Lung (tissue), 12 donors: ENCODE data around the gene C1D. TPM values are rescaled to one million over a fixed set of nuclear protein-coding genes. Genes with fewer than 3 reads are reported as not detected.

Experiments
- ATAC-seq: fragments of 200-7000 bp; cut with Tn5 transposase; one replicate; pipeline ENCODE4 v1.9.1; 2020; ENCODE audit warnings: moderate number of reproducible peaks; ENCODE audit not compliant: insufficient read depth, low FRiP score
- DNase-seq, 3 donors: peaks; one replicate each; pipeline ENCODE4 v3.0.0-alpha.2; 2013 to 2017
- H3K27ac ChIP-seq, 2 donors: one replicate each; pipeline ENCODE4 v1.5.1; 2013; ENCODE audit warnings: mild to moderate bottlenecking in 2 of 2, moderate library complexity in 2 of 2, control low read depth in 1 of 2, inconsistent platforms in 1 of 2, low read depth in 1 of 2, low read length in 1 of 2
- H3K27me3 ChIP-seq, 3 donors: one replicate each; pipeline ENCODE4 v1.5.1; 2013; ENCODE audit warnings: low read length in 2 of 3; ENCODE audit not compliant: control insufficient read depth in 3 of 3, insufficient read depth in 3 of 3
- H3K36me3 ChIP-seq, 4 donors: one replicate each; pipeline ENCODE4 v1.5.1; 2013; ENCODE audit warnings: low read length in 4 of 4, mild to moderate bottlenecking in 1 of 4, moderate library complexity in 1 of 4; ENCODE audit not compliant: control insufficient read depth in 4 of 4, insufficient read depth in 4 of 4
- H3K4me1 ChIP-seq, 5 donors: one replicate each; pipeline ENCODE4 v1.5.1; 2013; ENCODE audit warnings: low read length in 5 of 5, mild to moderate bottlenecking in 2 of 5, moderate library complexity in 1 of 5; ENCODE audit not compliant: control insufficient read depth in 5 of 5, insufficient read depth in 5 of 5
- H3K4me3 ChIP-seq: one replicate; pipeline ENCODE4 v1.5.1; 2013; ENCODE audit warnings: mild to moderate bottlenecking, control low read depth, moderate library complexity
- H3K9ac ChIP-seq, 2 donors: one replicate each; pipeline ENCODE4 v1.5.1; 2013; ENCODE audit warnings: low read length in 2 of 2, control low read depth in 1 of 2; ENCODE audit not compliant: insufficient read depth in 1 of 2
- H3K9me3 ChIP-seq, 4 donors: one replicate each; pipeline ENCODE4 v1.5.1; 2013; ENCODE audit warnings: low read length in 3 of 4, mild to moderate bottlenecking in 1 of 4, moderate library complexity in 1 of 4; ENCODE audit not compliant: control insufficient read depth in 4 of 4, insufficient read depth in 3 of 4
- CTCF ChIP-seq: IDR thresholded peaks from 2 replicates; pipeline ENCODE4 v1.5.1; 2012; ENCODE audit warnings: mild to moderate bottlenecking; ENCODE audit errors: control extremely low read depth, extremely low read depth
- WGBS, 2 donors: extraction: QIAGEN DNeasy Blood & Tissue Kit; methylation state at CpG; one replicate each; pipeline ENCODE4 v1.1.7; 2013; 5-methylcytosine and 5-hydroxymethylcytosine counted together
- polyA plus RNA-seq, 2 donors: library from polyadenylated mRNA; stranded (reverse); fragments of 200-250 nt; gene quantifications; one replicate each; pipeline ENCODE4 v1.2.1, GENCODE V29; 2013
- total RNA-seq, 2 donors: library from RNA; depleted of rRNA in 1 of 2; stranded (reverse); fragments of >200 nt in 1 of 2; gene quantifications; one replicate each; pipeline ENCODE4 v1.2.1, GENCODE V29; 2014 to 2021
- donor health status: control.
- donor health status: control.
- donor health status: Bipolar disorder and iron deficiency.
- donor health status: healthy.
- donor health status: DM: yes; HTN: yes; CAD: no.

C1D gene
- total and polyA plus RNA-seq, 4 donors = 12.9 to 38.3 (median 26.1) TPM

- no peak for TF ChIP-seq CTCF
- 77 to 84% methylated on average over 3 of the region's 3 CpGs for WGBS, 2 donors
- H3K36me3 ChIP-seq = peaks cover 2 to 10% (median 6%) of the 10 kb centered on the region in 4 donors
- H3K9ac ChIP-seq = no peak overlapping the region
- DNase-seq = no peak
- H3K27ac ChIP-seq = no peak overlapping the region
- no peak for ATAC-seq
- H3K4me3 ChIP-seq = no peak overlapping the region
- no peaks in the 10 kb centered on the region for H3K4me1 ChIP-seq
- no peaks in the 10 kb centered on the region for H3K27me3 ChIP-seq
- no peaks in the 10 kb centered on the region for H3K9me3 ChIP-seq
Observed at GRCh38 chr2:68043695-68044094, 19.1 kb downstream of the C1D start.

GRCh38 chr2:68043032-68043431, 19.8 kb downstream of the C1D start:
- Histone ChIP-seq H3K36me3 (peaks cover 2 to 10% (median 6%) of the 10 kb centered on the region in 4 donors), H3K4me1 (no peaks in the 10 kb centered on the region), H3K27ac (no peak overlapping the region), H3K27me3 (no peaks in the 10 kb centered on the region), H3K4me3 (no peak overlapping the region), H3K9ac (no peak overlapping the region), H3K9me3 (no peaks in the 10 kb centered on the region)
- DNase-seq = no peak
- ATAC-seq = no peak
- TF ChIP-seq CTCF = no peak
- WGBS, 2 donors = 95% methylated on average over 5 of the region's 5 CpGs

- Histone ChIP-seq H3K27me3 (no peaks in the 10 kb centered on the region), H3K9ac (no peak overlapping the region), H3K27ac (no peak overlapping the region), H3K4me1 (no peaks in the 10 kb centered on the region), H3K4me3 (no peak overlapping the region), H3K36me3 (peaks cover 2 to 10% (median 6%) of the 10 kb centered on the region in 4 donors), H3K9me3 (no peaks in the 10 kb centered on the region)
- no peak for ATAC-seq
- no peak for DNase-seq
- no peak for TF ChIP-seq CTCF
Observed at GRCh38 chr2:68041704-68042245, 21.0 kb downstream of the C1D start.

- Histone ChIP-seq H3K27ac (no peak overlapping the region), H3K4me1 (no peaks in the 10 kb centered on the region), H3K4me3 (no peak overlapping the region), H3K9me3 (no peaks in the 10 kb centered on the region), H3K27me3 (no peaks in the 10 kb centered on the region), H3K36me3 (peaks cover 2 to 10% (median 6%) of the 10 kb centered on the region in 4 donors), H3K9ac (no peak overlapping the region)
- ATAC-seq (no peak), DNase-seq (no peak)
- 92 to 94% methylated on average over 3 of the region's 3 CpGs for WGBS, 2 donors
- TF ChIP-seq CTCF = no peak
Observed at GRCh38 chr2:68040078-68040477, 22.7 kb downstream of the C1D start.
